HepG2 (cell line): ENCODE data around the gene ZNF23. TPM values are rescaled to one million over a fixed set of nuclear protein-coding genes. Genes with fewer than 3 reads are reported as not detected.

Experiments used
- ARNT2 ChIP-seq: sonication (generic); formaldehyde crosslinking; IDR thresholded peaks from 2 replicates; pipeline ENCODE4 v1.8.0; 2022; ENCODE audit warnings: mild to moderate bottlenecking, low read depth, missing genetic modification reagents, moderate library complexity
- CBFB ChIP-seq: sonication (generic); formaldehyde crosslinking; IDR thresholded peaks from 2 replicates; pipeline ENCODE4 v1.4.0; 2020; ENCODE audit warnings: missing genetic modification reagents
- FOXA3 ChIP-seq: IDR thresholded peaks from 2 replicates; pipeline ENCODE4 v1.6.1; 2016; ENCODE audit warnings: missing genetic modification reagents, missing compliant biosample characterization
- KDM5B ChIP-seq: sonication (generic); formaldehyde crosslinking; IDR thresholded peaks from 2 replicates; pipeline ENCODE4 v1.4.0; 2020; ENCODE audit warnings: missing genetic modification reagents, mild to moderate bottlenecking, borderline replicate concordance
- SETDB1 ChIP-seq: sonication (generic); formaldehyde crosslinking; IDR thresholded peaks from 2 replicates; pipeline ENCODE4 v1.5.1; 2020; ENCODE audit warnings: missing genetic modification reagents, mild to moderate bottlenecking, borderline replicate concordance
- SP5 ChIP-seq: IDR thresholded peaks from 2 replicates; pipeline ENCODE4 v1.6.1; 2016; ENCODE audit warnings: low read depth, borderline replicate concordance
- ZNF17 ChIP-seq: sonication (generic); formaldehyde crosslinking; IDR thresholded peaks from 2 replicates; pipeline ENCODE4 v1.5.0; 2020; ENCODE audit warnings: mild to moderate bottlenecking, missing genetic modification reagents
- ZNF333 ChIP-seq: sonication (generic); formaldehyde crosslinking; IDR thresholded peaks from 2 replicates; pipeline ENCODE4 v1.4.0; 2020; ENCODE audit warnings: mild to moderate bottlenecking, missing genetic modification reagents, borderline replicate concordance
- ZNF33B ChIP-seq: sonication (generic); formaldehyde crosslinking; IDR thresholded peaks from 2 replicates; pipeline ENCODE4 v1.5.1; 2020; ENCODE audit warnings: mild to moderate bottlenecking, missing genetic modification reagents
- ZNF432 ChIP-seq: sonication (generic); formaldehyde crosslinking; IDR thresholded peaks from 2 replicates; pipeline ENCODE4 v1.5.0; 2020; ENCODE audit warnings: missing genetic modification reagents, mild to moderate bottlenecking, borderline replicate concordance
- ZNF563 ChIP-seq: sonication (generic); formaldehyde crosslinking; IDR thresholded peaks from 2 replicates; pipeline ENCODE4 v1.8.0; 2022; ENCODE audit warnings: mild to moderate bottlenecking, moderate library complexity, missing genetic modification reagents
- ZNF792 ChIP-seq: IDR thresholded peaks from 2 replicates; pipeline ENCODE4 v1.6.1; 2016
- ZSCAN21 ChIP-seq: sonication (generic); formaldehyde crosslinking; IDR thresholded peaks from 2 replicates; pipeline ENCODE4 v1.8.0; 2022; ENCODE audit warnings: mild to moderate bottlenecking, missing genetic modification reagents, moderate library complexity, borderline replicate concordance
- polyA plus RNA-seq, 8 experiments: library from polyadenylated mRNA; depleted of rRNA in 3 of 8; stranded (reverse) in 7 of 8; unstranded in 1 of 8; fragments of >200 nt; fragmentation: Illumina TruSeq in 4 of 8; extraction: Trizol in 4 of 8; gene quantifications; 2 replicates each; pipeline versions ENCODE4 v1.2.1 to v1.2.3, GENCODE V29; 2011 to 2016; ENCODE audit warnings: low read depth in 4 of 8, missing spikeins in 1 of 8, mixed read lengths in 1 of 8; ENCODE audit not compliant: insufficient read depth in 1 of 8
- total RNA-seq, 5 experiments: library from RNA; depleted of rRNA; stranded (reverse); fragments of >200 nt; fragmentation: Illumina TruSeq; extraction: Trizol; gene quantifications; 2 replicates each; pipeline ENCODE4 v1.2.3, GENCODE V29; 2016; ENCODE audit warnings: low read depth in 1 of 5
- TF ChIP-seq, protein P1 (sequence below): sonication (generic); formaldehyde crosslinking; IDR thresholded peaks from 2 replicates; pipeline ENCODE4 v1.5.1; 2020; ENCODE audit warnings: mild to moderate bottlenecking, moderate library complexity, missing genetic modification reagents
- TF ChIP-seq, protein P2 (sequence below): sonication (generic); formaldehyde crosslinking; IDR thresholded peaks from 2 replicates; pipeline ENCODE4 v1.4.0; 2020; ENCODE audit warnings: missing genetic modification reagents
- TF ChIP-seq, protein P3 (sequence below): sonication (generic); formaldehyde crosslinking; conservative IDR thresholded peaks from 2 replicates; pipeline ENCODE4 v1.8.0; 2022; ENCODE audit warnings: mild to moderate bottlenecking, moderate library complexity, missing genetic modification reagents
- TF ChIP-seq, protein P4 (sequence below): sonication (generic); formaldehyde crosslinking; IDR thresholded peaks from 2 replicates; pipeline ENCODE4 v1.4.0; 2020; ENCODE audit warnings: missing genetic modification reagents, borderline replicate concordance
- TF ChIP-seq, protein P5 (sequence below): sonication (generic); formaldehyde crosslinking; IDR thresholded peaks from 2 replicates; pipeline ENCODE4 v1.8.1; 2022; ENCODE audit warnings: mild to moderate bottlenecking, missing genetic modification reagents

ZNF23 gene
- total and polyA plus RNA-seq, 2 of the 13 experiments (the other 11 are each of a cell fraction or from before 2014, with no cell fraction given): 8.6 to 12.2 TPM

DNA sequence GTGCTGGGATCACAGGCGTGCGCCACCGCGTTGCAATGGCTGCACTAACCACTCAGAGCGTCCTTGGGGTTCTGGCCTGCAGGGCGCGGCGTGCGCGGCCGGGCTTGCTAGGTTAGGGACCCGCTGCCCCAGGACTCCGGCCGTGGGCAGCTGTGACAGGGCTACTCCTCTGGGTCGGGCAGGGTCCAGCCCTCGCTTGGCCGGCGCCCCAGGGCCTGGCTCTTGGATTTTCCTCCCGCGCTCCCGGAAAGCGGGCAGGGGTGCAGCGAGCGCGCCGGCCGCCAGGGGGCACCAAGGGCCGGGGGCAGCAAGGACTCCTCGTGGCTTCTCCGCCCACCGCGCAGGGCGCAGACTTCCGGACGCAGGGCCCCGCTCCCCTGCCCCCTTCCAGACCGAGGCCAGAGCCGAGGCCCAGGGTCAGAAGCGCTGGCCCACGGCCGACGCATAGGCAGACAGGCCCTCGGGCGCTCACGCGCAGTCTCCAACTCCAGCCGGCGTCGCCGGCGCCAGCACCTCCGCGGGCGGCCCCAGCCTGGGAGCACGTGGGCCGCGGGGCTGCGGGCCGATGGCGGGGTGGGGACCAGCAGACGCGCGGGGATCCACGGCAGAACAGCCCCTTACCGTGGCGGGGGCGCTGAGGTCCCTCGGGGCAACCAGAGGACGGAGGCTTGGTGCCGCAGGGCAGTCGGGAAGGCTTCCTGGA, 20.5 kb downstream of the ZNF23 start (continued):
- TF ChIP-seq, protein P1, sequence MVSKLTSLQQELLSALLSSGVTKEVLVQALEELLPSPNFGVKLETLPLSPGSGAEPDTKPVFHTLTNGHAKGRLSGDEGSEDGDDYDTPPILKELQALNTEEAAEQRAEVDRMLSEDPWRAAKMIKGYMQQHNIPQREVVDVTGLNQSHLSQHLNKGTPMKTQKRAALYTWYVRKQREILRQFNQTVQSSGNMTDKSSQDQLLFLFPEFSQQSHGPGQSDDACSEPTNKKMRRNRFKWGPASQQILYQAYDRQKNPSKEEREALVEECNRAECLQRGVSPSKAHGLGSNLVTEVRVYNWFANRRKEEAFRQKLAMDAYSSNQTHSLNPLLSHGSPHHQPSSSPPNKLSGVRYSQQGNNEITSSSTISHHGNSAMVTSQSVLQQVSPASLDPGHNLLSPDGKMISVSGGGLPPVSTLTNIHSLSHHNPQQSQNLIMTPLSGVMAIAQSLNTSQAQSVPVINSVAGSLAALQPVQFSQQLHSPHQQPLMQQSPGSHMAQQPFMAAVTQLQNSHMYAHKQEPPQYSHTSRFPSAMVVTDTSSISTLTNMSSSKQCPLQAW (CRISPR knock-in tag): peak; percentile 71; the same call in 1 of the 2 replicates
- peak; percentile 65; the same call in 1 of the 2 replicates for TF ChIP-seq SP5
- TF ChIP-seq, protein P2, sequence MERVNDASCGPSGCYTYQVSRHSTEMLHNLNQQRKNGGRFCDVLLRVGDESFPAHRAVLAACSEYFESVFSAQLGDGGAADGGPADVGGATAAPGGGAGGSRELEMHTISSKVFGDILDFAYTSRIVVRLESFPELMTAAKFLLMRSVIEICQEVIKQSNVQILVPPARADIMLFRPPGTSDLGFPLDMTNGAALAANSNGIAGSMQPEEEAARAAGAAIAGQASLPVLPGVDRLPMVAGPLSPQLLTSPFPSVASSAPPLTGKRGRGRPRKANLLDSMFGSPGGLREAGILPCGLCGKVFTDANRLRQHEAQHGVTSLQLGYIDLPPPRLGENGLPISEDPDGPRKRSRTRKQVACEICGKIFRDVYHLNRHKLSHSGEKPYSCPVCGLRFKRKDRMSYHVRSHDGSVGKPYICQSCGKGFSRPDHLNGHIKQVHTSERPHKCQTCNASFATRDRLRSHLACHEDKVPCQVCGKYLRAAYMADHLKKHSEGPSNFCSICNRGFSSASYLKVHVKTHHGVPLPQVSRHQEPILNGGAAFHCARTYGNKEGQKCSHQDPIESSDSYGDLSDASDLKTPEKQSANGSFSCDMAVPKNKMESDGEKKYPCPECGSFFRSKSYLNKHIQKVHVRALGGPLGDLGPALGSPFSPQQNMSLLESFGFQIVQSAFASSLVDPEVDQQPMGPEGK (CRISPR knock-in tag): no peak
- no peak for TF ChIP-seq ZNF17 (CRISPR knock-in tag)
- TF ChIP-seq, protein P3, sequence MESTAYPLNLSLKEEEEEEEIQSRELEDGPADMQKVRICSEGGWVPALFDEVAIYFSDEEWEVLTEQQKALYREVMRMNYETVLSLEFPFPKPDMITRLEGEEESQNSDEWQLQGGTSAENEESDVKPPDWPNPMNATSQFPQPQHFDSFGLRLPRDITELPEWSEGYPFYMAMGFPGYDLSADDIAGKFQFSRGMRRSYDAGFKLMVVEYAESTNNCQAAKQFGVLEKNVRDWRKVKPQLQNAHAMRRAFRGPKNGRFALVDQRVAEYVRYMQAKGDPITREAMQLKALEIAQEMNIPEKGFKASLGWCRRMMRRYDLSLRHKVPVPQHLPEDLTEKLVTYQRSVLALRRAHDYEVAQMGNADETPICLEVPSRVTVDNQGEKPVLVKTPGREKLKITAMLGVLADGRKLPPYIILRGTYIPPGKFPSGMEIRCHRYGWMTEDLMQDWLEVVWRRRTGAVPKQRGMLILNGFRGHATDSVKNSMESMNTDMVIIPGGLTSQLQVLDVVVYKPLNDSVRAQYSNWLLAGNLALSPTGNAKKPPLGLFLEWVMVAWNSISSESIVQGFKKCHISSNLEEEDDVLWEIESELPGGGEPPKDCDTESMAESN: 0 out of 2 replicates have a peak, but pooled peaks have one; percentile 5
- 0 out of 2 replicates have a peak, but pooled peaks have one; percentile 20 for TF ChIP-seq CBFB (CRISPR knock-in tag)
- TF ChIP-seq ZNF432 (CRISPR knock-in tag): no peak
- TF ChIP-seq, protein P4, sequence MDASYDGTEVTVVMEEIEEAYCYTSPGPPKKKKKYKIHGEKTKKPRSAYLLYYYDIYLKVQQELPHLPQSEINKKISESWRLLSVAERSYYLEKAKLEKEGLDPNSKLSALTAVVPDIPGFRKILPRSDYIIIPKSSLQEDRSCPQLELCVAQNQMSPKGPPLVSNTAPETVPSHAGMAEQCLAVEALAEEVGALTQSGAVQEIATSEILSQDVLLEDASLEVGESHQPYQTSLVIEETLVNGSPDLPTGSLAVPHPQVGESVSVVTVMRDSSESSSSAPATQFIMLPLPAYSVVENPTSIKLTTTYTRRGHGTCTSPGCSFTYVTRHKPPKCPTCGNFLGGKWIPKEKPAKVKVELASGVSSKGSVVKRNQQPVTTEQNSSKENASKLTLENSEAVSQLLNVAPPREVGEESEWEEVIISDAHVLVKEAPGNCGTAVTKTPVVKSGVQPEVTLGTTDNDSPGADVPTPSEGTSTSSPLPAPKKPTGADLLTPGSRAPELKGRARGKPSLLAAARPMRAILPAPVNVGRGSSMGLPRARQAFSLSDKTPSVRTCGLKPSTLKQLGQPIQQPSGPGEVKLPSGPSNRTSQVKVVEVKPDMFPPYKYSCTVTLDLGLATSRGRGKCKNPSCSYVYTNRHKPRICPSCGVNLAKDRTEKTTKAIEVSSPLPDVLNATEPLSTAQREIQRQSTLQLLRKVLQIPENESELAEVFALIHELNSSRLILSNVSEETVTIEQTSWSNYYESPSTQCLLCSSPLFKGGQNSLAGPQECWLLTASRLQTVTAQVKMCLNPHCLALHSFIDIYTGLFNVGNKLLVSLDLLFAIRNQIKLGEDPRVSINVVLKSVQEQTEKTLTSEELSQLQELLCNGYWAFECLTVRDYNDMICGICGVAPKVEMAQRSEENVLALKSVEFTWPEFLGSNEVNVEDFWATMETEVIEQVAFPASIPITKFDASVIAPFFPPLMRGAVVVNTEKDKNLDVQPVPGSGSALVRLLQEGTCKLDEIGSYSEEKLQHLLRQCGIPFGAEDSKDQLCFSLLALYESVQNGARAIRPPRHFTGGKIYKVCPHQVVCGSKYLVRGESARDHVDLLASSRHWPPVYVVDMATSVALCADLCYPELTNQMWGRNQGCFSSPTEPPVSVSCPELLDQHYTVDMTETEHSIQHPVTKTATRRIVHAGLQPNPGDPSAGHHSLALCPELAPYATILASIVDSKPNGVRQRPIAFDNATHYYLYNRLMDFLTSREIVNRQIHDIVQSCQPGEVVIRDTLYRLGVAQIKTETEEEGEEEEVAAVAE: no peak
- TF ChIP-seq ZNF333 (CRISPR knock-in tag): no peak
- no peak for TF ChIP-seq FOXA3
- no peak for TF ChIP-seq ZSCAN21
- TF ChIP-seq ZNF33B (CRISPR knock-in tag): no peak
- no peak for TF ChIP-seq KDM5B (CRISPR knock-in tag)
- 0 out of 2 replicates have a peak, but pooled peaks have one; percentile 44 for TF ChIP-seq SETDB1
- TF ChIP-seq, protein P5, sequence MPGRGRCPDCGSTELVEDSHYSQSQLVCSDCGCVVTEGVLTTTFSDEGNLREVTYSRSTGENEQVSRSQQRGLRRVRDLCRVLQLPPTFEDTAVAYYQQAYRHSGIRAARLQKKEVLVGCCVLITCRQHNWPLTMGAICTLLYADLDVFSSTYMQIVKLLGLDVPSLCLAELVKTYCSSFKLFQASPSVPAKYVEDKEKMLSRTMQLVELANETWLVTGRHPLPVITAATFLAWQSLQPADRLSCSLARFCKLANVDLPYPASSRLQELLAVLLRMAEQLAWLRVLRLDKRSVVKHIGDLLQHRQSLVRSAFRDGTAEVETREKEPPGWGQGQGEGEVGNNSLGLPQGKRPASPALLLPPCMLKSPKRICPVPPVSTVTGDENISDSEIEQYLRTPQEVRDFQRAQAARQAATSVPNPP (CRISPR knock-in tag): no peak
- TF ChIP-seq ZNF792 (CRISPR knock-in tag): no peak
- no peak for TF ChIP-seq ARNT2 (CRISPR knock-in tag)
- TF ChIP-seq ZNF563: peak; percentile 52; the same call in 1 of the 2 replicates
